ENCODE measurements around the gene DOK3. TPM values are rescaled to one million over a fixed set of nuclear protein-coding genes. Genes with fewer than 3 reads are reported as not detected.

DOK3 gene
- total RNA-seq, 1 donor from 2014 or later, result 4.7 TPM

GRCh38 chr5:177496727-177497291, 12.8 kb downstream of the DOK3 start:
- peaks cover 65% of the 10 kb centered on the region for H3K4me1 Mint-ChIP-seq
- peaks cover 10% of the 10 kb centered on the region for H3K36me3 Mint-ChIP-seq
- H3K27ac Mint-ChIP-seq, result peak overlapping the region; percentile 96

DNA sequence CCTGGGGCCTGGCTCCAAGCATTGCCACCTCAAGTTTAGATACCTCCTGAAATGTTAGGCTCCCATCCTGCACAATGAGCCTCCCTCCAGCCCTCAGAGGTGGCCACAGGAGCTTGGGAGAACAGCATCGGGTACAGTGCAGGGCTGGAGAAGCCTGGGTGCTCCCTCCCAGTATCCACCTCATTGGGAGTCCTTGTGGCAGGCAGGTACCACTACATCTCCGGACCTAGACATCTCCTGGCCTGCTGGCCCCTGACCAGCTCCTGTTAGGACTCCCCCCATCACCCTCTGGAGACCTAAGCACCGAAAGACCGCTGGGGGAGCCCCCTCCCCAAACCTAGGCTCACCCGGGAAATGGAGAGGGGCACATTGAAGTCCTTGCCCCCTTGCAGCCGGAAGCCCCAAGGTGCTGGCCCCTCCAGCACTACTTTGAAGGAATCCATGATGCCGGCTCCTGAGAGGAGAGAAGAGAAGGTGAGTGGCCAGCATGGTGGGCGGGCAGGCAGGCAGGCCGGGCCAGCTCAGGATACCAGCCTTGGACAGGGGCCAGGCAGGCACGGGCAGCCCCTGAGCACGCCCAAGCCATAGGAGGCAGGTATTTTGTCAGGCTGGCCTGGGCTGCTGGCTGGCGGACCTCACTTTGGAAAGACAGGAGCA, 13.4 kb downstream of the DOK3 start:
- DNase-seq (ENCODE audit: low spot score in 2 of 2, unreplicated experiment in 2 of 2), result no peak
- peak overlapping the region; percentile 96 for H3K27ac Mint-ChIP-seq
- no peaks in the 10 kb centered on the region for H3K27me3 Mint-ChIP-seq (ENCODE audit: low read depth)
- peaks cover 67% of the 10 kb centered on the region for H3K4me1 Mint-ChIP-seq
- TF ChIP-seq, protein P1, sequence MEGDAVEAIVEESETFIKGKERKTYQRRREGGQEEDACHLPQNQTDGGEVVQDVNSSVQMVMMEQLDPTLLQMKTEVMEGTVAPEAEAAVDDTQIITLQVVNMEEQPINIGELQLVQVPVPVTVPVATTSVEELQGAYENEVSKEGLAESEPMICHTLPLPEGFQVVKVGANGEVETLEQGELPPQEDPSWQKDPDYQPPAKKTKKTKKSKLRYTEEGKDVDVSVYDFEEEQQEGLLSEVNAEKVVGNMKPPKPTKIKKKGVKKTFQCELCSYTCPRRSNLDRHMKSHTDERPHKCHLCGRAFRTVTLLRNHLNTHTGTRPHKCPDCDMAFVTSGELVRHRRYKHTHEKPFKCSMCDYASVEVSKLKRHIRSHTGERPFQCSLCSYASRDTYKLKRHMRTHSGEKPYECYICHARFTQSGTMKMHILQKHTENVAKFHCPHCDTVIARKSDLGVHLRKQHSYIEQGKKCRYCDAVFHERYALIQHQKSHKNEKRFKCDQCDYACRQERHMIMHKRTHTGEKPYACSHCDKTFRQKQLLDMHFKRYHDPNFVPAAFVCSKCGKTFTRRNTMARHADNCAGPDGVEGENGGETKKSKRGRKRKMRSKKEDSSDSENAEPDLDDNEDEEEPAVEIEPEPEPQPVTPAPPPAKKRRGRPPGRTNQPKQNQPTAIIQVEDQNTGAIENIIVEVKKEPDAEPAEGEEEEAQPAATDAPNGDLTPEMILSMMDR (IDR thresholded peaks at IDR 0.05; ENCODE audit: unreplicated experiment), result peak; percentile 54
- H3K4me3 Mint-ChIP-seq, result peak overlapping the region; percentile 74
- H3K36me3 Mint-ChIP-seq, result peaks cover 12% of the 10 kb centered on the region
- no peaks in the 10 kb centered on the region for H3K9me3 Mint-ChIP-seq

More at GRCh38 chr5:177496727-177497291, 12.8 kb downstream of the DOK3 start:
- TF ChIP-seq, protein P1 (IDR thresholded peaks at IDR 0.05; ENCODE audit: unreplicated experiment), result no peak
- no peaks in the 10 kb centered on the region for H3K27me3 Mint-ChIP-seq (ENCODE audit: low read depth)
- peak overlapping the region; percentile 74 for H3K4me3 Mint-ChIP-seq
- no peaks in the 10 kb centered on the region for H3K9me3 Mint-ChIP-seq
- DNase-seq (ENCODE audit: low spot score in 2 of 2, unreplicated experiment in 2 of 2), result peak; percentile 71 to 77

DNA sequence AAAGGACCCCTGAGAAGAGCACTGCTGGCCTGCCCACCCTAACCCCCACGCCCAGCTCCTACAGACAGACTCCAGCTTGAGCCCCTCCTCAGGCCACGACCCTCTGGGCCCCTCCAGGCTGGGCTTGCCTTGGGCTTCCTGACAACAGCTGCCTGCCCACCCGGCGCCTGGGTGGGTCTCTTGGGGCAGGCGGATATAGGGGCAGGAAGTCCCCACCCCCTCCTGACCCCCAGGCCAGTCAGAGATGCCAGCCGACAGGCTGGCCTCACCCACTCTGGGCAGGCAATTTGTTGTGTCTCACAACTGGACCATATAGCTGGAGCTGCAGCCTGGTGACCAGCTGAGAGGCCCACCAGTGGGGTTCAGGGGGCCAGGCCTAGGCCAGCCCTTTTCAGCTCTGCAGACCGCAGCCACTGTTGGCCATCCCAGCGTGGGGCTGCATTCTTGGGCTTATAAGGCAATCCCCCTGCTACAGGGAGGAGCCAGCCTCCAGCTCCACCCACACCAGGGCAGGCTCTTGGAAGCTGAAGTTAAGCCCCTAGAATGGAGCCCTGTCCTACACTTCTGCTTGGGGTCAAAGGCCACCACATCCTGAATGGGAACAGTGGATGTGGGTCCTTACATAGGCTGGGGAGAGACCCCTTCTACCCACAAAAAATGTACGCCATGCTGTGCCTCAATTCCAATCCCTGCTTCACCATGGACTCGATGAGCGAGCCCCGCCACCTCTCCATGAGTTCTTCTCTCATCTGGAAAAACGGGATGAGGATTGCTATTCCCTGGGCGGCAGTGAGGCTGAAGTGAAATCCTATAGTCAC, 14.2 kb downstream of the DOK3 start:
- TF ChIP-seq, protein P1 (IDR thresholded peaks at IDR 0.05; ENCODE audit: unreplicated experiment), result no peak
- Mint-ChIP-seq H3K36me3 (peaks cover 13% of the 10 kb centered on the region), H3K4me1 (peaks cover 64% of the 10 kb centered on the region), H3K27ac (peak overlapping the region; percentile 96), H3K9me3 (no peaks in the 10 kb centered on the region), H3K27me3 (ENCODE audit: low read depth) (no peaks in the 10 kb centered on the region), H3K4me3 (peak overlapping the region; percentile 74)
- DNase-seq (ENCODE audit: low spot score in 2 of 2, unreplicated experiment in 2 of 2), result no peak

- H3K4me3 Mint-ChIP-seq, result peak overlapping the region; percentile 74
- peak; percentile 69 to 79 for DNase-seq (ENCODE audit: low spot score in 2 of 2, unreplicated experiment in 2 of 2)
- no peaks in the 10 kb centered on the region for H3K9me3 Mint-ChIP-seq
- peaks cover 13% of the 10 kb centered on the region for H3K36me3 Mint-ChIP-seq
- H3K27ac Mint-ChIP-seq, result peak overlapping the region; percentile 96
- peaks cover 55% of the 10 kb centered on the region for H3K4me1 Mint-ChIP-seq
- TF ChIP-seq, protein P1 (IDR thresholded peaks at IDR 0.05; ENCODE audit: unreplicated experiment), result no peak
- H3K27me3 Mint-ChIP-seq (ENCODE audit: low read depth), result no peaks in the 10 kb centered on the region
Measured at GRCh38 chr5:177494346-177495195, 15.1 kb downstream of the DOK3 start.

- peaks cover 15% of the 10 kb centered on the region for H3K36me3 Mint-ChIP-seq
- peak overlapping the region; percentile 39 for H3K4me3 Mint-ChIP-seq
- DNase-seq (ENCODE audit: low spot score in 2 of 2, unreplicated experiment in 2 of 2), result no peak
- H3K9me3 Mint-ChIP-seq, result no peaks in the 10 kb centered on the region
- TF ChIP-seq, protein P1 (IDR thresholded peaks at IDR 0.05; ENCODE audit: unreplicated experiment), result no peak
- H3K27me3 Mint-ChIP-seq (ENCODE audit: low read depth), result no peaks in the 10 kb centered on the region
- H3K27ac Mint-ChIP-seq, result peak overlapping the region; percentile 96
- H3K4me1 Mint-ChIP-seq, result peaks cover 50% of the 10 kb centered on the region
Measured at GRCh38 chr5:177493795-177494345, 15.8 kb downstream of the DOK3 start.

Data from mesothelial cell of epicardium (in vitro differentiated cells).